Endothelial cell of umbilical vein (primary cell): ENCODE measurements around the gene PHF23. TPM values are rescaled to one million over a fixed set of nuclear protein-coding genes. Genes with fewer than 3 reads are reported as not detected.

Experiments
- BruUV-seq: library from RNA; stranded (reverse); fragments of 400-500 nt; replicated peaks from 2 replicates; lab custom pipeline; 2021; lab: Mats Ljungman, UMichigan
- CTCF ChIA-PET: fragments of 300-600, 350-600 bp; sonication (Branson Sonifier 250); formaldehyde crosslinking; loops from one replicate; lab custom pipeline; 2021; ENCODE audit warnings: antibody characterized with exemption, inconsistent platforms; lab: Charles Lee
- POLR2A ChIA-PET: fragments of 300-600, 350-600 bp; sonication (Branson Sonifier 250); formaldehyde crosslinking; loops from one replicate; lab custom pipeline; 2021; ENCODE audit warnings: antibody characterized with exemption, inconsistent platforms; lab: Charles Lee
- DNase-seq: peaks from one replicate; pipeline ENCODE4 v3.0.0-alpha.2; 2011; ENCODE audit warnings: low read depth, low spot score
- FAIRE-seq: peaks from 2 replicates; lab custom pipeline; 2011; peaks lifted over from hg19 to GRCh38; lab: Jason Lieb, UNC
- H2AFZ ChIP-seq: 2 replicates; pipeline ENCODE4 v1.6.0; 2012; ENCODE audit warnings: low read depth, low read length, control low read depth, inconsistent platforms
- H3K27ac ChIP-seq: 2 replicates; pipeline ENCODE4 v1.5.1; 2011; ENCODE audit warnings: low read depth, mild to moderate bottlenecking, control low read depth, low read length, moderate library complexity; ENCODE audit not compliant: insufficient read depth
- H3K27me3 ChIP-seq, 2 experiments: 2 replicates each; pipeline versions ENCODE4 v1.6.0 to v1.6.1; 2011; ENCODE audit warnings: low read length in 2 of 2, mixed read lengths in 1 of 2; ENCODE audit not compliant: control insufficient read depth in 2 of 2, insufficient read depth in 2 of 2
- H3K36me3 ChIP-seq, 2 experiments: 2 replicates in 1 of 2; 3 replicates in 1 of 2; pipeline ENCODE4 v1.5.1; 2011; ENCODE audit warnings: low read length in 2 of 2, mild to moderate bottlenecking in 1 of 2, moderate library complexity in 1 of 2; ENCODE audit not compliant: control insufficient read depth in 2 of 2, insufficient read depth in 2 of 2; ENCODE audit errors: extremely low read depth in 1 of 2
- H3K4me1 ChIP-seq: 3 replicates; pipeline ENCODE4 v1.5.1; 2011; ENCODE audit warnings: mild to moderate bottlenecking, low read length; ENCODE audit not compliant: control insufficient read depth, insufficient read depth; ENCODE audit errors: extremely low read depth
- H3K4me2 ChIP-seq: 2 replicates; pipeline ENCODE4 v1.6.1; 2011; ENCODE audit warnings: low read length, control low read depth, mixed read lengths; ENCODE audit not compliant: insufficient read depth
- H3K4me3 ChIP-seq, 3 experiments: fragments of 200-600 bp in 1 of 3; sonication (generic), shearing (Covaris generic) in 1 of 3; replicated peaks in 1 of 3; 2 replicates each; pipeline ENCODE4 v1.5.1; 2011 to 2016; ENCODE audit warnings: control low read depth in 3 of 3, low read length in 3 of 3, mild to moderate bottlenecking in 2 of 3, inconsistent platforms in 1 of 3, low read depth in 1 of 3, moderate library complexity in 1 of 3; ENCODE audit not compliant: insufficient read depth in 1 of 3
- H3K79me2 ChIP-seq: 2 replicates; pipeline ENCODE4 v1.6.0; 2012; ENCODE audit warnings: low read length, inconsistent platforms; ENCODE audit not compliant: control insufficient read depth, insufficient read depth
- H3K9ac ChIP-seq: replicated peaks from 2 replicates; pipeline ENCODE3; 2011; ENCODE audit warnings: low read length, control low read depth; ENCODE audit not compliant: insufficient read depth; ENCODE audit errors: extremely low read depth
- H3K9me1 ChIP-seq: replicated peaks from 3 replicates; pipeline ENCODE4 v1.6.0; 2011; ENCODE audit warnings: mild to moderate bottlenecking, low read length; ENCODE audit not compliant: control insufficient read depth, insufficient read depth; ENCODE audit errors: extremely low read depth
- H3K9me3 ChIP-seq: replicated peaks from 2 replicates; pipeline ENCODE4 v1.5.1; 2012; ENCODE audit warnings: low read length, inconsistent platforms; ENCODE audit not compliant: control insufficient read depth, insufficient read depth
- H4K20me1 ChIP-seq: replicated peaks from 2 replicates; pipeline ENCODE3; 2011; ENCODE audit warnings: mild to moderate bottlenecking, low read length; ENCODE audit not compliant: control insufficient read depth, insufficient read depth; ENCODE audit errors: extremely low read depth
- CTCF ChIP-seq, 2 donors: IDR thresholded peaks; 1 replicate in 1 of 2; 2 replicates in 1 of 2; pipeline ENCODE4 v1.5.1; 2011; ENCODE audit warnings: low read length in 2 of 2, mild to moderate bottlenecking in 2 of 2, moderate library complexity in 2 of 2, control low read depth in 1 of 2, inconsistent platforms in 1 of 2, low read depth in 1 of 2; ENCODE audit not compliant: insufficient read depth in 1 of 2; ENCODE audit errors: extremely low read depth in 1 of 2
- FOS ChIP-seq: IDR thresholded peaks from 2 replicates; pipeline ENCODE4 v1.6.1; 2011; ENCODE audit warnings: mild to moderate bottlenecking, low read length, moderate library complexity, borderline replicate concordance; ENCODE audit not compliant: insufficient read depth
- MYC ChIP-seq: IDR thresholded peaks from one replicate; pipeline ENCODE4 v1.6.1; 2011; ENCODE audit warnings: mild to moderate bottlenecking, low read depth, low read length
- POLR2A ChIP-seq: IDR thresholded peaks from 2 replicates; pipeline ENCODE4 v1.6.1; 2012; ENCODE audit warnings: low read depth, mild to moderate bottlenecking, control low read depth, low read length
- POLR2AphosphoS5 ChIP-seq: IDR thresholded peaks from 2 replicates; pipeline ENCODE4 v1.6.1; 2012; ENCODE audit warnings: low read depth, mild to moderate bottlenecking, control low read depth, low read length, moderate library complexity; ENCODE audit not compliant: insufficient read depth
- dilution Hi-C: fragments of 300-500 bp; cut with MboI; formaldehyde crosslinking; loops from one replicate; pipeline ENCODE4 v1.15.0; 2019; ENCODE audit warnings: low sequenced_read_pairs; ENCODE audit not compliant: extremely low pct_ligation_motif_present
- intact Hi-C: fragments of 100-400 bp; cut with micrococcal nuclease; formaldehyde crosslinking; loops from one replicate; pipeline ENCODE4 v1.10.0; 2022
- polyA plus RNA-seq, 4 experiments: library from polyadenylated mRNA; depleted of rRNA in 3 of 4; stranded (reverse) in 3 of 4; unstranded in 1 of 4; fragments of >200 nt; gene quantifications; 2 replicates each; pipeline versions ENCODE4 v1.2.1 to v1.2.3, GENCODE V29; 2011 to 2012; ENCODE audit warnings: missing spikeins in 1 of 4
- total RNA-seq: library from RNA; stranded (reverse); gene quantifications from 2 replicates; pipeline ENCODE4 v1.2.3, GENCODE V29; 2021
- TF ChIP-seq, protein P1 (sequence below): IDR thresholded peaks from 2 replicates; pipeline ENCODE4 v1.6.1; 2011; ENCODE audit not compliant: insufficient read depth, insufficient read length

Gene PHF23
- total and polyA plus RNA-seq, 2 donors (not counting 3 experiments of a cell fraction or from before 2014, with no cell fraction given), result 35.6 to 54.7 TPM

DNA sequence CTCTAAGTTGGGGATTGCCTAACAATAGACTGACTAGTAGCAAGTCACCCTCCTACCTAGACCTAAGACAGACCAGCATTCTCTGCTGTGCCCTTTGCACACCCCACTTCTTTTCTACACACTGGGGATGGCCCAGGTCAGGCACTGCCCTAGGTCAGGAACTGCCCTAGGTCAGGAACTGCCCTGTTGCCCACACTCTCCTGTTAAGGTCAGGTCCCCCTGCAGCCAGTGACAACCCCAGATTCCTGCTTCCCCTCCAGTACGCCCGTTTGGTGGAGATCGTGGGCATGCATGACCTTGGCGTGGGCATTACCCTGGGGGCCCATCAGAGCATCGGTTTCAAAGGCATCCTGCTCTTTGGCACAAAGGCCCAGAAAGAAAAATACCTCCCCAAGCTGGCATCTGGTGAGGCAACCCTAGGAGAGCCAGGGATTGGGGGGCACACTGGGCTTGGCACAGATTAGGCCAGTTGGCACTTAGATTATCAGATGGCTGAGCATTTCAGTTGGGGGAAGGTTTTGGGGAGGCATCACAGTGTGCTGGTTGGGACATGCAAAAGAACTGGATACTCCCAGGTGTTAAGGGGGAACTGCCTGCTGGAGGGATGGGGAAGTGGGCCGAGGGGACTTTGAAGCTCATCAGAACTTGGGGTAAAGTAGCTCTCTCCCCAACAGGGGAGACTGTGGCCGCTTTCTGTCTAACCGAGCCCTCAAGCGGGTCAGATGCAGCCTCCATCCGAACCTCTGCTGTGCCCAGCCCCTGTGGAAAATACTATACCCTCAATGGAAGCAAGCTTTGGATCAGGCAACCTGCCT is 17.8 kb downstream of the PHF23 start:
- ChIA-PET CTCF (interaction anchor here (0.7 to 4.5 kb wide), 18 partner anchors 12 to 176 kb away, joined by 3 to 94 read pairs (median 4); partner anchors contain the start of genes DVL2, GABARAP, GPS2 and PHF23), POLR2A (interaction anchor here (1.3 kb wide), 1 partner anchor 176 kb away, joined by 3 read pairs; no protein-coding TSS in a partner anchor)
- H3K79me2 ChIP-seq, result peaks cover 7% of the 10 kb centered on the region
- no TSS peak for BruUV-seq
- peaks cover 18 to 31% of the 10 kb centered on the region in 2 experiments for H3K36me3 ChIP-seq
- H3K4me3 ChIP-seq, result no peak overlapping the region
- H3K27me3 ChIP-seq, result no peaks in the 10 kb centered on the region
- peak; percentile 8 for TF ChIP-seq POLR2AphosphoS5
- peak; percentile 4 for TF ChIP-seq POLR2A
- no peak for TF ChIP-seq MYC
- H3K9ac ChIP-seq, result no peak overlapping the region
- dilution Hi-C loops, result no loop called here
- no peaks in the 10 kb centered on the region for H3K9me1 ChIP-seq
- H2AFZ ChIP-seq, result no peak overlapping the region
- DNase-seq (no peak), FAIRE-seq (no peak)
- no peak overlapping the region for H3K4me2 ChIP-seq
- intact Hi-C loops, result loop anchor here (1.0 to 2.0 kb wide), 3 partner anchors 13 to 75 kb away; partner anchors contain the start of gene DVL2
- H3K9me3 ChIP-seq, result no peaks in the 10 kb centered on the region
- no peak overlapping the region for H3K27ac ChIP-seq
- peaks cover 16% of the 10 kb centered on the region for H3K4me1 ChIP-seq
- no peaks in the 10 kb centered on the region for H4K20me1 ChIP-seq

DNA sequence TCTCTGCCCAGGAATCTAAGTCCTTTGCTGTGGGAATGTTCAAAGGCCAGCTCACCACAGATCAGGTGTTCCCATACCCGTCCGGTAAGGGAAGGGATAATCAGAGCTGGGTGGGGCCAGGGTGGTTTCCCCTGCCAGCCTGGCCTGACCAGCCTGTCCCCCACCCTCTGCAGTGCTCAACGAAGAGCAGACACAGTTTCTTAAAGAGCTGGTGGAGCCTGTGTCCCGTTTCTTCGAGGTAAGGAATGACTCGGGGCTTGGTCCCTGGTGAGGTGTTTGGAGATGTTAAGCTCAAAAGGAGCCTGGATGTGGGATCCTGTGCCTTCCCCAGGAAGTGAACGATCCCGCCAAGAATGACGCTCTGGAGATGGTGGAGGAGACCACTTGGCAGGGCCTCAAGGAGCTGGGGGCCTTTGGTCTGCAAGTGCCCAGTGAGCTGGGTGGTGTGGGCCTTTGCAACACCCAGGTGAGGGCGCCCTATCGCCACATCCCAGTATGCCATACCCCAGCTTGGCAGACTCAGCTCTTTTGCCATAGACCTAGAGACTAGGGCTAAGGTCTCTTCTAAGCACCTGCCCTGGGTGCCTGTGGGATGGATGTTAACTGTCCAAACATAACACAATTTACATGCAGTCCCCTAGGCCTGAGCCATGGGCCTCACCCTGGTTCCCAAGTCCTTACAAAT is 18.5 kb downstream of the PHF23 start:
- DNase-seq (peak; percentile 78), FAIRE-seq (peak; percentile 77)
- peaks cover 11% of the 10 kb centered on the region for H3K79me2 ChIP-seq
- TF ChIP-seq MYC (no peak), CTCF (IDR thresholded peaks at IDR 0.05; ENCODE audit: extremely low read depth in 1 of 2, insufficient read depth in 1 of 2, low read depth in 1 of 2, low read length in 2 of 2) (peak; percentile 66 to 76), POLR2A (peak; percentile 73), FOS (no peak), POLR2AphosphoS5 (peak; percentile 74)
- TF ChIP-seq, protein P1, sequence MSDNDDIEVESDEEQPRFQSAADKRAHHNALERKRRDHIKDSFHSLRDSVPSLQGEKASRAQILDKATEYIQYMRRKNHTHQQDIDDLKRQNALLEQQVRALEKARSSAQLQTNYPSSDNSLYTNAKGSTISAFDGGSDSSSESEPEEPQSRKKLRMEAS, result no peak
- CTCF ChIA-PET, result interaction anchor here (0.6 to 4.5 kb wide), 21 partner anchors 9 to 175 kb away, joined by 3 to 94 read pairs (median 4); partner anchors contain the start of genes DVL2, GABARAP, GPS2 and PHF23
- H3K9ac ChIP-seq, result peak overlapping the region; percentile 72
- H2AFZ ChIP-seq, result no peak overlapping the region
- peaks cover 23% of the 10 kb centered on the region for H3K4me1 ChIP-seq
- H3K4me2 ChIP-seq, result peak overlapping the region; percentile 65
- peak overlapping the region; percentile 51 to 69 (median 61) for H3K4me3 ChIP-seq
- H3K36me3 ChIP-seq, result peaks cover 15 to 31% of the 10 kb centered on the region in 2 experiments
- H3K27me3 ChIP-seq, result no peaks in the 10 kb centered on the region
- no peaks in the 10 kb centered on the region for H4K20me1 ChIP-seq
- dilution Hi-C loops (no loop called here), intact Hi-C loops (loop anchor here (1.0 to 2.0 kb wide), 4 partner anchors 14 to 76 kb away; partner anchors contain the start of genes DVL2 and PHF23)
- H3K27ac ChIP-seq, result peak overlapping the region; percentile 71
- H3K9me3 ChIP-seq, result no peaks in the 10 kb centered on the region
- POLR2A ChIA-PET, result interaction anchor here (1.3 kb wide), 1 partner anchor 175 kb away, joined by 3 read pairs; no protein-coding TSS in a partner anchor
- BruUV-seq, result TSS peak; percentile 3
- no peaks in the 10 kb centered on the region for H3K9me1 ChIP-seq
